ENCODE data around the gene ATXN2.

GRCh38 chr12:111413442-111414086 lies 185.6 kb downstream of the ATXN2 start:
- no peak for TF ChIP-seq CTCF (IDR thresholded peaks at IDR 0.05)
- no peak for TF ChIP-seq POLR2A (IDR thresholded peaks at IDR 0.05)
